Stimulated activated CD4-positive, alpha-beta T cell treated with anti-CD3 and anti-CD28 coated beads, Interleukin-4, amount 100 ng/mL, for 48 hours (primary cell): ENCODE measurements around the gene SPATA2L.

Source experiments
- DNase-seq, 2 donors: peaks; one replicate each; pipeline ENCODE4 v3.0.0-alpha.2; 2020; ENCODE audit warnings: low read depth in 2 of 2

Gene SPATA2L

DNA sequence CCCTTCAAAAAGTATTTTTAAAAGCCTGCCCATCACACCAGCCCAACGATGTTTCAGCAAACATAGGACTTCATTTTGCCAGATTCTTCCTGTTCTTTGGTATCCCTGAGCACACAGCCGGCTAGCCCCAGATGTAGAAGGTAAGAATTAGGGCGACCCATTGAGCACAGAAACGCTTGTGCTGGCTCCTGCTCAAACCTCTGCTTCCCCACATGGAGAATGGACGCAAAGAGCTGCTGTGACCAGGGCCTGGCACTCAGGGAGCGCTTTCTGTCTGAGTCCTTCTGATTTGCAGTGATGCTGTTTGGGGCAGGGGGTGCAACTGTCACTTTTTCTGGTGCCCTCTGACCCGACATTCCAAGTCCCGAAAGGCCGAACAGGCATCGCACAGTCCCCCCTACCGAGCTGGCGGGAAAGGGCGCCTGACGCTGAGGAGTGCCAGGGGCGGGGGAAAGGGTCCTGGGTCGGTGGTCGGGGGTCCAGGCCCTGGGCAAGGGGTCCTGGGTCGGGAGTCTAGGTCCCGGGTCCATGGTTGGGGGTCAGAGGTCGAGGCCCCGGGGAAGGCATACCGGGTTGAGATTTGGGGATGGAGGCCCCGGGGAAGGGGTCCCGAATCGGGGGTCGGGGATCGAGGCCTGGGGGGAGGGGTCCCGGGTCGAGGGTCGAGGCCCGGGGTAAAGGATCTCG, 44.9 kb downstream of the SPATA2L start:
- no peak for DNase-seq

DNA sequence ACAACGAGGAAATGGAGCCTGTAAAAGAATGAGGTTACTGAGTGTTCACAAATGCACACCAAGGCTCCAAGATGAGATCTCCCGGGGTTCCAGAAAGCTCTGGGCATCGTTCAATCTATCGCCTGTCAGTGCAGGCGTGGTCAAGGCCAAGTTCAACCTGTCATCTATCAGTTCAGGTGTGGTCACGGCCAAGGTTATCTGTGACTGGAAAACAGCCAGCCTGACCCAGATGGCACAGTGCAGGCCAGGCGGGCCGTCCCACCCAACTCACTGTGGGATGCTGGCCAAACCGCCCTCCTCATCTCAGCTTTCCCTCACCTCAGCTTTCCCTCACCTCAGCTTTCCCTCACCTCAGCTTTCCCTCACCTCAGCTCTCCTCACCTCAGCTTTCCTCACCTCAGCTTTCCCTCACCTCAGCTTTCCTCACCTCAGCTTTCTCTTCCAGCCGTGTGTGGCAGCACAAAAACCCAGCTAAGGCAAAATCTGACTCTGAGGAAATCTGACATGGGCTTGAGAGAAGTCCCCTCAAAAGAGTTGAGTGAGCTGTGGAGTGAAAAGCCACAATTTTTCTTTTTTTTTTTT, 46.4 kb downstream of the SPATA2L start:
- DNase-seq = no peak

DNA sequence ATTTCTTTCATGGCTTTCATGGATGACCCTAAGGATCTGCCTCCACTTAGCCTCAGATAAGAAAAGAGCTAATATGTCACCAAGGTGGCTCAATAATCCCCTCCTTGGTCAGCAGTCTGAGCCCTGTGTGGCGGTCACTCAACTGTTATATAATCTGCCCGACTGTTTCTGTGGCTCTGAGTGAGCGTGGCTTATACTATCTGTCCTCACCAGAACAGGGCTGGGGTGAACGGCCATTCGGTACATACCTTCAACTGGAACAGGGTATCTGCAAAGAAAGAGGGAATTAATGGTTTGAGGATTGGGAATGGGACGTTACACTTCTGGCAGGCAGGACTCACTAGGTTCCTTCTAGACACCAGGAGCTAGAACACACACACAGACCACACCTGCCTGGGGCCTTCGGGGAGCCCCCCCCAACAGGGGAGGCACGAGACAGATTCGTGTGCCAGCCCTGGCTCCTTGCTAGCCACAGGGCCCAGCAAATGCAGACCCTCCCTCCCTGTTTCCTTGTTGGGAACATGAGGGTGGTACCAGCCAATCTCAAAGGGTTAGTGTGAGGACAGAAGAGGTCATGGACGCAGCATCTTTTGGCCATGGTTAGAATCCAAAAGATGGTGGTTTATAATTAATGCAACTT, 47.7 kb downstream of the SPATA2L start:
- DNase-seq = no peak

DNA sequence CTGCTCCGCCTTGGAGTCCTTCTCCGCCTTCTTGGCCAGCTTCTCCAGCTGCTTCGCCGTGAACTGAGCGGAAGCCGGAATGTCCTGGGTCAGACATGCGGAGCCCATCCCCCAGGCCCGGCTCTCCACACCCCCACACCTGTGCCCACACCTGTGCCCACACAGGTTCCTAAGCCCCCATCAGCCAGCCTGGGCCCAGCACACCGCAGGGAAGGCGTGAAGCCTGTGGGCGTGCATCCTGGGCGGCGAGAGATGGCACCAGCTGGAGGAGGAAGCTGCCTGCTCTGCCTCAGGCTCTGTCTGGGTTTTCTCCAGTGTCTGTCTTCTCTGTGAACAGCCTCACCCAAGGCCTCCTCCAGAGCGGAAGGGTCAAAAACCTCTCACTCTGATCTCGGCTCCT, 49.9 kb downstream of the SPATA2L start:
- DNase-seq = no peak

DNA sequence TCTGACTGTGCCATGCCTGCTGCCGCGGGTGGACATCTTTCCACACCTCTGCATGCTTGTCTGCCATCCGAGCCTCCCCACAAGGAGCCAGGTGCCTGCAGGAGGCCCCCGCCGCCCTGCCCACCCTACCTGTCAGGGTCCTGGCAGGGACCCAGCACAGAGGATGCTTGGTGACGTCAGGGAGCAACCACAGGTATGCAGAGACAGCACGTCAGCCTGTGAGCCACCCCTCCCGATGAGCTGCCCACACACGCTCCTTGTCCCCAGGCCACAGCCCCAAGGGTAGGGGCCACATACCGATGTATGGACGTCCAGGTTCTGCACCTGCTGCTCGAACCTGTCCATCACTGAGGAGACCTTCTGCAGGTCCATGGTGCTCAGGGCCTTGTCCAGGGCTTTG, 54.6 kb downstream of the SPATA2L start:
- no peak for DNase-seq
